GM12878 (cell line): Measurements from ENCODE around the gene C17orf58. TPM values are rescaled to one million over a fixed set of nuclear protein-coding genes. Genes with fewer than 3 reads are reported as not detected.

ENCODE experiments used
- ASH2L ChIP-seq: fragments of 300-600, 200-600 bp; sonication (generic); IDR thresholded peaks from 2 replicates; pipeline ENCODE4 v1.6.1; 2017; ENCODE audit warnings: low read depth, mild to moderate bottlenecking, borderline replicate concordance
- BACH1 ChIP-seq: fragments of 450-650 bp; IDR thresholded peaks from 2 replicates; pipeline ENCODE4 v1.6.1; 2017; ENCODE audit warnings: mild to moderate bottlenecking, borderline replicate concordance
- BHLHE40 ChIP-seq, 2 experiments: fragments of 450-650 bp in 1 of 2; IDR thresholded peaks; 2 replicates each; pipeline ENCODE4 v1.6.1; 2011 to 2017; ENCODE audit warnings: low read depth in 2 of 2, borderline replicate concordance in 1 of 2, improper control_type of control experiment in 1 of 2, low read length in 1 of 2, mild to moderate bottlenecking in 1 of 2
- BRCA1 ChIP-seq: IDR thresholded peaks from 2 replicates; pipeline ENCODE4 v1.6.1; 2011; ENCODE audit warnings: low read depth, low read length, improper control_type of control experiment
- CBFB ChIP-seq: IDR thresholded peaks from 2 replicates; pipeline ENCODE4 v1.6.1; 2016; ENCODE audit warnings: antibody characterized with exemption, low read depth
- EGR1 ChIP-seq, 2 experiments: IDR thresholded peaks; 1 replicate in 1 of 2; 2 replicates in 1 of 2; pipeline ENCODE4 v1.6.1; 2011 to 2012; ENCODE audit warnings: low read depth in 2 of 2, low read length in 2 of 2, borderline replicate concordance in 1 of 2, mild to moderate bottlenecking in 1 of 2, moderate library complexity in 1 of 2
- HDAC2 ChIP-seq: fragments of 200-600 bp; sonication (generic); IDR thresholded peaks from 2 replicates; pipeline ENCODE4 v1.6.1; 2017
- HSF1 ChIP-seq: fragments of 150-350 bp; IDR thresholded peaks from 2 replicates; pipeline ENCODE4 v1.6.1; 2014; ENCODE audit warnings: mild to moderate bottlenecking, low read depth, low read length
- JUNB ChIP-seq: IDR thresholded peaks from 2 replicates; pipeline ENCODE4 v1.6.1; 2016; ENCODE audit warnings: antibody characterized with exemption, mild to moderate bottlenecking
- KAT2A ChIP-seq: conservative IDR thresholded peaks from 2 replicates; pipeline ENCODE4 v1.6.1; 2011; ENCODE audit warnings: low read depth, low read length; ENCODE audit not compliant: control insufficient read depth
- MEF2B ChIP-seq: fragments of 450-650 bp; IDR thresholded peaks from 2 replicates; pipeline ENCODE4 v1.6.1; 2018; ENCODE audit warnings: mild to moderate bottlenecking, moderate library complexity; ENCODE audit not compliant: partially characterized antibody, poor library complexity, severe bottlenecking
- MXI1 ChIP-seq: fragments of 150-350 bp; IDR thresholded peaks from 2 replicates; pipeline ENCODE4 v1.6.1; 2011; ENCODE audit warnings: low read depth, mild to moderate bottlenecking, inconsistent platforms, low read length, improper control_type of control experiment
- NR2C1 ChIP-seq: fragments of 450-650 bp; IDR thresholded peaks from 2 replicates; pipeline ENCODE4 v1.6.1; 2017; ENCODE audit warnings: antibody characterized with exemption, mild to moderate bottlenecking, moderate library complexity
- PBX3 ChIP-seq: IDR thresholded peaks from 2 replicates; pipeline ENCODE4 v1.6.1; 2011; ENCODE audit warnings: mild to moderate bottlenecking, low read depth, low read length, moderate library complexity; ENCODE audit not compliant: insufficient replicate concordance
- POU2F2 ChIP-seq: IDR thresholded peaks from 3 replicates; pipeline ENCODE4 v1.6.1; 2011; ENCODE audit warnings: low read depth, mild to moderate bottlenecking, low read length, borderline replicate concordance
- RAD51 ChIP-seq: fragments of 450-650 bp; IDR thresholded peaks from 2 replicates; pipeline ENCODE4 v1.6.1; 2016; ENCODE audit warnings: moderate library complexity, mild to moderate bottlenecking, inconsistent platforms
- REST ChIP-seq: IDR thresholded peaks from 2 replicates; pipeline ENCODE4 v1.6.1; 2012; ENCODE audit warnings: mild to moderate bottlenecking, low read depth, low read length
- SMC3 ChIP-seq: IDR thresholded peaks from 2 replicates; pipeline ENCODE4 v1.6.1; 2011; ENCODE audit warnings: low read length, improper control_type of control experiment, borderline replicate concordance
- SREBF2 ChIP-seq: IDR thresholded peaks from 2 replicates; pipeline ENCODE4 v1.6.1; 2012; ENCODE audit warnings: mild to moderate bottlenecking, low read length
- SUPT20H ChIP-seq: IDR thresholded peaks from 2 replicates; pipeline ENCODE4 v1.6.1; 2011; ENCODE audit warnings: low read depth, mild to moderate bottlenecking, low read length, moderate library complexity, borderline replicate concordance; ENCODE audit not compliant: control insufficient read depth
- SUZ12 ChIP-seq: fragments of 200-600 bp; sonication (generic); IDR thresholded peaks from one replicate; pipeline ENCODE4 v1.6.1; 2018; ENCODE audit warnings: antibody characterized with exemption, mild to moderate bottlenecking; ENCODE audit not compliant: unreplicated experiment
- TARDBP ChIP-seq: IDR thresholded peaks from 2 replicates; pipeline ENCODE4 v1.6.1; 2016; ENCODE audit warnings: borderline replicate concordance
- ZNF24 ChIP-seq: fragments of 450-650 bp; IDR thresholded peaks from 2 replicates; pipeline ENCODE4 v1.6.1; 2017; ENCODE audit warnings: antibody characterized with exemption, mild to moderate bottlenecking
- ZZZ3 ChIP-seq: IDR thresholded peaks from 2 replicates; pipeline ENCODE4 v1.6.1; 2011; ENCODE audit warnings: low read depth; ENCODE audit not compliant: control insufficient read depth, insufficient read length
- polyA plus RNA-seq, 11 experiments: library from polyadenylated mRNA; depleted of rRNA in 4 of 11; unstranded in 6 of 11; stranded (reverse) in 5 of 11; fragments of >200 nt; fragmentation: Nextera tagmentation in 4 of 11; fragmentation: Illumina TruSeq in 1 of 11; extraction: Ambion mirVana in 4 of 11; extraction: Trizol in 1 of 11; gene quantifications; 1 replicate in 1 of 11; 2 replicates in 10 of 11; pipeline versions ENCODE4 v1.2.1 to v1.2.3, GENCODE V29; 2011 to 2016; ENCODE audit warnings: inconsistent platforms in 2 of 11, missing spikeins in 2 of 11, low read depth in 1 of 11
- total RNA-seq, 4 experiments: library from RNA; depleted of rRNA in 3 of 4; stranded (reverse); fragments of >200 nt in 3 of 4; fragmentation: Illumina TruSeq in 1 of 4; extraction: Trizol in 1 of 4; gene quantifications; 2 replicates each; pipeline versions ENCODE4 v1.2.1 to v1.2.3, GENCODE V29; 2013 to 2021

The C17orf58 gene
- total and polyA plus RNA-seq, 10 of the 15 experiments (the other 5 are each of a cell fraction or from before 2014, with no cell fraction given) = 3.3 to 12.3 (median 6.2) TPM

GRCh38 chr17:68019675-68020408 lies 23.6 kb upstream of the C17orf58 start (continued):
- no peak for TF ChIP-seq SMC3
- TF ChIP-seq MXI1 = peak; percentile 70
- peak; percentile 43; the same call in 1 of the 3 replicates for TF ChIP-seq POU2F2
- peak; percentile 99 for TF ChIP-seq TARDBP
- no peak for TF ChIP-seq REST
- no peak for TF ChIP-seq SUZ12
- TF ChIP-seq KAT2A = no peak
- peak; percentile 98 for TF ChIP-seq SREBF2
- no peak for TF ChIP-seq HSF1
- no peak for TF ChIP-seq JUNB
- no peak for TF ChIP-seq BRCA1
- TF ChIP-seq MEF2B = no peak
- TF ChIP-seq BACH1 = peak; percentile 73; the same call in 1 of the 2 replicates
- TF ChIP-seq SUPT20H = no peak
- no peak for TF ChIP-seq ZZZ3
- peak; percentile 100 for TF ChIP-seq ZNF24
- peak; percentile 7; the same call in 1 of the 2 replicates for TF ChIP-seq NR2C1
- peak; percentile 81 to 90; a peak in 3 of 4 replicates for TF ChIP-seq BHLHE40 (IDR thresholded peaks at IDR 0.05; ENCODE audit: borderline replicate concordance in 1 of 2, low read depth in 2 of 2, low read length in 1 of 2)
- peak; percentile 20; the same call in 1 of the 2 replicates for TF ChIP-seq RAD51
- TF ChIP-seq HDAC2 = no peak
- TF ChIP-seq EGR1 (IDR thresholded peaks at IDR 0.05; ENCODE audit: borderline replicate concordance in 1 of 2, low read depth in 2 of 2, low read length in 2 of 2) = peak; percentile 96 to 100
- no peak for TF ChIP-seq ASH2L
- TF ChIP-seq PBX3 = no peak
- peak; percentile 85 for TF ChIP-seq CBFB
